K562 (cell line): ENCODE data around the gene DAPK1. TPM values are rescaled to one million over a fixed set of nuclear protein-coding genes. Genes with fewer than 3 reads are reported as not detected.

Experiments used
- ARID4B ChIP-seq: sonication (generic); formaldehyde crosslinking; IDR thresholded peaks from 2 replicates; pipeline ENCODE4 v1.8.0; 2022; ENCODE audit warnings: mild to moderate bottlenecking, missing genetic modification reagents
- KDM2B ChIP-seq: fragments of 250-450 bp; sonication (Bioruptor Pico); IDR thresholded peaks from 2 replicates; pipeline ENCODE4 v1.8.0; 2021; ENCODE audit warnings: mild to moderate bottlenecking, moderate library complexity
- PBX2 ChIP-seq, 2 experiments: IDR thresholded peaks in 1 of 2; conservative IDR thresholded peaks in 1 of 2; 2 replicates each; pipeline ENCODE4 v1.6.1; 2016; ENCODE audit warnings: low read depth in 2 of 2, mild to moderate bottlenecking in 1 of 2, missing compliant biosample characterization in 1 of 2, missing genetic modification characterization in 1 of 2, moderate library complexity in 1 of 2
- PML ChIP-seq: IDR thresholded peaks from 2 replicates; pipeline ENCODE4 v1.6.1; 2012; ENCODE audit warnings: low read length, inconsistent platforms
- TOE1 ChIP-seq, 2 experiments: fragments of 450-650 bp in 1 of 2; sonication (generic) in 1 of 2; formaldehyde crosslinking in 1 of 2; IDR thresholded peaks; 2 replicates each; pipeline versions ENCODE4 v1.7.1 to v1.8.0; 2016 to 2022; ENCODE audit warnings: borderline replicate concordance in 2 of 2, mild to moderate bottlenecking in 2 of 2, antibody characterized with exemption in 1 of 2, inconsistent platforms in 1 of 2, low read depth in 1 of 2, missing genetic modification reagents in 1 of 2, moderate library complexity in 1 of 2
- TSHZ1 ChIP-seq: fragments of 250-450 bp; sonication (Bioruptor Pico); IDR thresholded peaks from 2 replicates; pipeline ENCODE4 v1.4.0; 2020; ENCODE audit warnings: mild to moderate bottlenecking, moderate library complexity
- UBTF ChIP-seq, 2 experiments: IDR thresholded peaks; 2 replicates each; pipeline ENCODE4 v1.6.1; 2012; ENCODE audit warnings: improper control_type of control experiment in 2 of 2, low read depth in 2 of 2, low read length in 2 of 2, borderline replicate concordance in 1 of 2
- ZBTB33 ChIP-seq: sonication (generic); formaldehyde crosslinking; IDR thresholded peaks from 2 replicates; pipeline ENCODE4 v1.8.1; 2023; ENCODE audit warnings: mild to moderate bottlenecking, missing genetic modification reagents
- ZFX ChIP-seq: sonication (generic); formaldehyde crosslinking; IDR thresholded peaks from 2 replicates; pipeline ENCODE4 v1.8.0; 2022; ENCODE audit warnings: mild to moderate bottlenecking, missing genetic modification reagents, moderate library complexity
- polyA plus RNA-seq, 8 experiments: library from polyadenylated mRNA; depleted of rRNA in 4 of 8; stranded (reverse) in 5 of 8; unstranded in 3 of 8; fragments of >200 nt; fragmentation: Nextera tagmentation in 2 of 8; fragmentation: Illumina TruSeq in 1 of 8; extraction: Ambion mirVana in 2 of 8; extraction: Trizol in 1 of 8; gene quantifications; 2 replicates each; pipeline versions ENCODE4 v1.2.1 to v1.2.3, GENCODE V29; 2011 to 2014; ENCODE audit warnings: inconsistent platforms in 1 of 8, missing spikeins in 1 of 8
- total RNA-seq, 7 experiments: library from RNA; depleted of rRNA in 6 of 7; stranded (reverse); fragments of >200 nt in 6 of 7; fragmentation: Illumina TruSeq in 2 of 7; extraction: Trizol in 2 of 7; gene quantifications; 2 replicates each; pipeline versions ENCODE4 v1.2.1 to v1.2.3, GENCODE V29; 2011 to 2021; ENCODE audit warnings: low replicate concordance in 1 of 7

DAPK1 gene
- total and polyA plus RNA-seq, 9 of the 15 experiments (the other 6 are each of a cell fraction or from before 2014, with no cell fraction given), result 1.7 to 26.4 (median 15.8) TPM

- TF ChIP-seq PBX2 (CRISPR knock-in tag; IDR thresholded peaks at IDR 0.05; ENCODE audit: low read depth), result no peak
- TF ChIP-seq PBX2 (tag; conservative IDR thresholded peaks at IDR 0.05; ENCODE audit: low read depth), result no peak
- TF ChIP-seq ZBTB33 (CRISPR knock-in tag), result no peak
- TF ChIP-seq UBTF (IDR thresholded peaks at IDR 0.05; ENCODE audit: borderline replicate concordance in 1 of 2, low read depth in 2 of 2, low read length in 2 of 2), result peak; percentile 35 to 77; a peak in 1 of 4 replicates
- no peak for TF ChIP-seq PML
- TF ChIP-seq ZFX, result peak; percentile 59; the same call in 1 of the 2 replicates
- no peak for TF ChIP-seq KDM2B (CRISPR knock-in tag)
- no peak for TF ChIP-seq ARID4B
- TF ChIP-seq TSHZ1 (CRISPR knock-in tag), result no peak
- TF ChIP-seq TOE1 (IDR thresholded peaks at IDR 0.05; ENCODE audit: borderline replicate concordance), result no peak
- TF ChIP-seq TOE1 (CRISPR knock-in tag; IDR thresholded peaks at IDR 0.05; ENCODE audit: borderline replicate concordance, low read depth), result no peak
Observed at GRCh38 chr9:87497604-87498045, at the start of gene DAPK1 (continued).
